HepG2 (cell line): ENCODE measurements around the gene PMEL. TPM values are rescaled to one million over a fixed set of nuclear protein-coding genes. Genes with fewer than 3 reads are reported as not detected.

ENCODE experiments used
- ARID5B ChIP-seq: IDR thresholded peaks from 2 replicates; pipeline ENCODE4 v1.4.0; 2020; ENCODE audit warnings: mild to moderate bottlenecking, missing genetic modification reagents
- DRAP1 ChIP-seq: IDR thresholded peaks from 2 replicates; pipeline ENCODE4 v1.6.1; 2016; ENCODE audit warnings: missing genetic modification reagents, missing compliant biosample characterization
- EZH2 ChIP-seq: conservative IDR thresholded peaks from 2 replicates; pipeline ENCODE4 v1.6.1; 2012; ENCODE audit warnings: mild to moderate bottlenecking, low read depth, low read length, moderate library complexity
- GABPB1 ChIP-seq: IDR thresholded peaks from 2 replicates; pipeline ENCODE4 v1.6.1; 2016; ENCODE audit warnings: mild to moderate bottlenecking, missing genetic modification reagents, moderate library complexity, missing compliant biosample characterization
- GLI4 ChIP-seq: sonication (generic); formaldehyde crosslinking; IDR thresholded peaks from 2 replicates; pipeline ENCODE4 v1.5.1; 2020; ENCODE audit warnings: missing genetic modification reagents, mild to moderate bottlenecking, moderate library complexity, borderline replicate concordance
- HNF4G ChIP-seq, 2 experiments: sonication (generic) in 1 of 2; formaldehyde crosslinking in 1 of 2; IDR thresholded peaks; 2 replicates each; pipeline versions ENCODE4 v1.4.0 to v1.6.1; 2011 to 2020; ENCODE audit warnings: borderline replicate concordance in 2 of 2, low read depth in 2 of 2, mild to moderate bottlenecking in 2 of 2, low read length in 1 of 2, missing genetic modification reagents in 1 of 2, moderate library complexity in 1 of 2
- KLF12 ChIP-seq: sonication (generic); formaldehyde crosslinking; IDR thresholded peaks from 2 replicates; pipeline ENCODE4 v1.4.0; 2020; ENCODE audit warnings: missing genetic modification reagents, borderline replicate concordance
- NCOA5 ChIP-seq: sonication (generic); formaldehyde crosslinking; IDR thresholded peaks from 2 replicates; pipeline ENCODE4 v1.4.0; 2020; ENCODE audit warnings: missing genetic modification reagents
- NFKB2 ChIP-seq: sonication (generic); formaldehyde crosslinking; IDR thresholded peaks from 2 replicates; pipeline ENCODE4 v1.4.0; 2020; ENCODE audit warnings: missing genetic modification reagents, borderline replicate concordance
- TAF15 ChIP-seq: fragments of 200-400 bp; formaldehyde crosslinking; IDR thresholded peaks from one replicate; pipeline ENCODE4 v1.6.1; 2018; ENCODE audit warnings: mild to moderate bottlenecking, low read depth, low read length; ENCODE audit not compliant: poor library complexity, severe bottlenecking
- TEAD3 ChIP-seq: optimal IDR thresholded peaks from 2 replicates; pipeline ENCODE3; 2016; ENCODE audit warnings: borderline replicate concordance
- ZBTB37 ChIP-seq: sonication (generic); formaldehyde crosslinking; IDR thresholded peaks from 2 replicates; pipeline ENCODE4 v1.4.0; 2020; ENCODE audit warnings: mild to moderate bottlenecking, missing genetic modification reagents
- ZFP90 ChIP-seq: sonication (generic); formaldehyde crosslinking; IDR thresholded peaks from 2 replicates; pipeline ENCODE4 v1.8.0; 2022; ENCODE audit warnings: missing genetic modification reagents, mild to moderate bottlenecking, inconsistent platforms, borderline replicate concordance
- ZNF484 ChIP-seq: sonication (generic); formaldehyde crosslinking; IDR thresholded peaks from 2 replicates; pipeline ENCODE4 v1.5.1; 2020; ENCODE audit warnings: mild to moderate bottlenecking, low read depth, missing genetic modification reagents, borderline replicate concordance
- ZNF580 ChIP-seq: IDR thresholded peaks from 2 replicates; pipeline ENCODE4 v1.6.1; 2016; ENCODE audit warnings: low read depth, borderline replicate concordance
- ZNF687 ChIP-seq: sonication (generic); formaldehyde crosslinking; IDR thresholded peaks from 2 replicates; pipeline ENCODE4 v1.5.1; 2020; ENCODE audit warnings: mild to moderate bottlenecking, missing genetic modification reagents, moderate library complexity
- ZNF713 ChIP-seq: sonication (generic); formaldehyde crosslinking; IDR thresholded peaks from 2 replicates; pipeline ENCODE4 v1.4.0; 2020; ENCODE audit warnings: mild to moderate bottlenecking, missing genetic modification reagents
- polyA plus RNA-seq, 8 experiments: library from polyadenylated mRNA; depleted of rRNA in 3 of 8; stranded (reverse) in 7 of 8; unstranded in 1 of 8; fragments of >200 nt; fragmentation: Illumina TruSeq in 4 of 8; extraction: Trizol in 4 of 8; gene quantifications; 2 replicates each; pipeline versions ENCODE4 v1.2.1 to v1.2.3, GENCODE V29; 2011 to 2016; ENCODE audit warnings: low read depth in 4 of 8, missing spikeins in 1 of 8, mixed read lengths in 1 of 8; ENCODE audit not compliant: insufficient read depth in 1 of 8
- total RNA-seq, 5 experiments: library from RNA; depleted of rRNA; stranded (reverse); fragments of >200 nt; fragmentation: Illumina TruSeq; extraction: Trizol; gene quantifications; 2 replicates each; pipeline ENCODE4 v1.2.3, GENCODE V29; 2016; ENCODE audit warnings: low read depth in 1 of 5

Gene PMEL
- total and polyA plus RNA-seq, 2 of the 13 experiments (the other 11 are each of a cell fraction or from before 2014, with no cell fraction given) = 0.49 to 3.3 TPM

GRCh38 chr12:56007564-56008559 lies 42.0 kb upstream of the PMEL start (continued):
- TF ChIP-seq ARID5B (CRISPR knock-in tag) (no peak), NFKB2 (no peak), GABPB1 (CRISPR knock-in tag) (peak; percentile 75; the same call in 1 of the 2 replicates), ZFP90 (CRISPR knock-in tag) (no peak), ZNF713 (CRISPR knock-in tag) (no peak), DRAP1 (CRISPR knock-in tag) (no peak), HNF4G (IDR thresholded peaks at IDR 0.05; ENCODE audit: borderline replicate concordance, low read depth, low read length) (no peak), HNF4G (CRISPR knock-in tag; IDR thresholded peaks at IDR 0.05; ENCODE audit: borderline replicate concordance, low read depth) (no peak), TAF15 (no peak), ZNF687 (CRISPR knock-in tag) (0 out of 2 replicates have a peak, but pooled peaks have one; percentile 17), ZNF580 (no peak), KLF12 (CRISPR knock-in tag) (no peak), TEAD3 (CRISPR knock-in tag) (no peak), ZBTB37 (CRISPR knock-in tag) (no peak), GLI4 (CRISPR knock-in tag) (no peak), ZNF484 (CRISPR knock-in tag) (no peak), NCOA5 (no peak), EZH2 (no peak)
